Vagina (tissue), 2 donors: ENCODE data around the gene DPP4. TPM values are rescaled to one million over a fixed set of nuclear protein-coding genes. Genes with fewer than 3 reads are reported as not detected.

ENCODE experiments used
- DNase-seq, 2 donors: peaks; one replicate each; pipeline ENCODE4 v3.0.0-alpha.2; 2017; ENCODE audit errors: extremely low spot score in 2 of 2
- H3K27ac ChIP-seq: fragments of 200-600 bp; sonication (generic); one replicate; pipeline ENCODE4 v1.5.1; 2019
- H3K27me3 ChIP-seq: fragments of 200-600 bp; sonication (generic); one replicate; pipeline ENCODE4 v1.5.1; 2019
- H3K36me3 ChIP-seq, 2 donors: fragments of 200-600 bp; sonication (generic); one replicate each; pipeline ENCODE4 v1.5.1; 2017 to 2019
- H3K4me1 ChIP-seq: fragments of 200-600 bp; sonication (generic); one replicate; pipeline ENCODE4 v1.5.1; 2019
- H3K4me3 ChIP-seq, 2 donors: fragments of 200-600 bp; sonication (generic); 1 replicate in 1 of 2; 2 replicates in 1 of 2; pipeline ENCODE4 v1.5.1; 2016 to 2019
- H3K9me3 ChIP-seq: fragments of 200-600 bp; sonication (generic); one replicate; pipeline ENCODE4 v1.5.1; 2019
- POLR2A ChIP-seq, 2 donors: fragments of 450-650 bp; IDR thresholded peaks; one replicate each; pipeline ENCODE4 v1.6.1; 2017; ENCODE audit warnings: antibody characterized with exemption in 2 of 2, mild to moderate bottlenecking in 2 of 2, moderate library complexity in 2 of 2
- POLR2AphosphoS5 ChIP-seq, 2 donors: sonication (generic); formaldehyde crosslinking; IDR thresholded peaks; one replicate each; pipeline ENCODE4 v1.9.0; 2017; ENCODE audit warnings: antibody characterized with exemption in 2 of 2, mild to moderate bottlenecking in 2 of 2, low read depth in 1 of 2; ENCODE audit not compliant: insufficient read depth in 1 of 2
- intact Hi-C: fragments of 100-400 bp; cut with DNase I; formaldehyde crosslinking; loops from one replicate; pipeline ENCODE4 v1.15.1; 2023
- total RNA-seq: library from RNA; depleted of rRNA; stranded (reverse); fragments of >200 nt; gene quantifications from one replicate; pipeline ENCODE4 v1.2.3, GENCODE V29; 2016
- TF ChIP-seq, protein P1 (sequence below), 3 experiments: fragments of 450-650 bp in 2 of 3; fragments of 200-600 bp in 1 of 3; sonication (generic) in 1 of 3; IDR thresholded peaks; one replicate each; pipeline ENCODE4 v1.5.1; 2017 to 2019; ENCODE audit warnings: antibody characterized with exemption in 3 of 3, mild to moderate bottlenecking in 2 of 3, moderate library complexity in 2 of 3

Gene DPP4
- total RNA-seq, 1 donor from 2014 or later, result 15.5 TPM

DNA sequence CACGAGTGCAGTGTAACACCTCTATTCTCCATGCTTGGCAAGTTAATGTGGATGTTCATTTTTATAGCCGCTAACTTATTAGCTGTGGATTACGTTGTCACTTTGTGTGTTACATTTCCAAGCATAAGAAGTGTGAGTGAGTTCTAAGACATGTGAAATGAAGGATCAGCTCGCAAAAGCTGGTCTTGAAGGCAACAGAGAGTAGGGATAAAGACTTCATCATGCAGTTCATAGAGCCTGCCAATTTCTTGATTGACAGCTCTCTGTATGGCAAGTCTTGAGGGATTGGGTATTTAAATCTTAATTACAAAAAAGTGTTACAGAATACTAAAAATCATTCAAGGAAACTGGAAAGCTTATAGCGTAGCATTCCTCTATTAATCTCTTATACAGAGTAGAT is 25.8 kb upstream of the DPP4 start:
- no peaks in the 10 kb centered on the region for H3K4me1 ChIP-seq
- H3K27ac ChIP-seq, result no peak overlapping the region
- DNase-seq, result no peak
- H3K4me3 ChIP-seq, result no peak overlapping the region
- intact Hi-C loops, result no loop called here
- TF ChIP-seq POLR2AphosphoS5 (IDR thresholded peaks at IDR 0.05; ENCODE audit: insufficient read depth in 1 of 2, low read depth in 1 of 2) (no peak), POLR2A (IDR thresholded peaks at IDR 0.05) (no peak)
- TF ChIP-seq, protein P1, sequence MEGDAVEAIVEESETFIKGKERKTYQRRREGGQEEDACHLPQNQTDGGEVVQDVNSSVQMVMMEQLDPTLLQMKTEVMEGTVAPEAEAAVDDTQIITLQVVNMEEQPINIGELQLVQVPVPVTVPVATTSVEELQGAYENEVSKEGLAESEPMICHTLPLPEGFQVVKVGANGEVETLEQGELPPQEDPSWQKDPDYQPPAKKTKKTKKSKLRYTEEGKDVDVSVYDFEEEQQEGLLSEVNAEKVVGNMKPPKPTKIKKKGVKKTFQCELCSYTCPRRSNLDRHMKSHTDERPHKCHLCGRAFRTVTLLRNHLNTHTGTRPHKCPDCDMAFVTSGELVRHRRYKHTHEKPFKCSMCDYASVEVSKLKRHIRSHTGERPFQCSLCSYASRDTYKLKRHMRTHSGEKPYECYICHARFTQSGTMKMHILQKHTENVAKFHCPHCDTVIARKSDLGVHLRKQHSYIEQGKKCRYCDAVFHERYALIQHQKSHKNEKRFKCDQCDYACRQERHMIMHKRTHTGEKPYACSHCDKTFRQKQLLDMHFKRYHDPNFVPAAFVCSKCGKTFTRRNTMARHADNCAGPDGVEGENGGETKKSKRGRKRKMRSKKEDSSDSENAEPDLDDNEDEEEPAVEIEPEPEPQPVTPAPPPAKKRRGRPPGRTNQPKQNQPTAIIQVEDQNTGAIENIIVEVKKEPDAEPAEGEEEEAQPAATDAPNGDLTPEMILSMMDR (IDR thresholded peaks at IDR 0.05), result no peak
- no peaks in the 10 kb centered on the region for H3K36me3 ChIP-seq
- no peaks in the 10 kb centered on the region for H3K9me3 ChIP-seq
- H3K27me3 ChIP-seq, result no peaks in the 10 kb centered on the region

- no peak overlapping the region for H3K4me3 ChIP-seq
- TF ChIP-seq, protein P1 (IDR thresholded peaks at IDR 0.05), result no peak
- TF ChIP-seq POLR2AphosphoS5 (IDR thresholded peaks at IDR 0.05; ENCODE audit: insufficient read depth in 1 of 2, low read depth in 1 of 2) (no peak), POLR2A (IDR thresholded peaks at IDR 0.05) (no peak)
- no peak for DNase-seq
These were observed 18.9 kb upstream of the DPP4 start for GRCh38 chr2:162092658-162093556.

DNA sequence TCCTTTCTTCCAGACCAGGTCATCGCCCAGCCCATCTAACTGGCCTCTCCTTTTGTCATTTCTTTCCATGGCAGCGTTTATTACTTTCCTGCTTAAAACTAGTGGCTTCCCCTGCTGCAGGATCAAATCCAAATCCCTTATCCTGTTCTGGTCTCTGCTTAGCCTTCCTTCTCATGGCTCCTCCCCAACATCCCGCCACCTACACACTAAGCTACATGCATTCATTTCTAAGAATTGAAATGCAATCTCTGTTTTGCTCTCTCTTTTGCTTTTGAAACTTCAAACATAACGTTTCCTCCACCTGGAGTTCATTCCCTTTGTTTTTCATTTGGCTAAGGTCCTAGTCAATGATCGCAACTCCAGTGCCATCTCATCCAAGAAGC is 18.0 kb upstream of the DPP4 start:
- no peak for DNase-seq
- Histone ChIP-seq H3K36me3 (no peaks in the 10 kb centered on the region), H3K27ac (no peak overlapping the region)

More at GRCh38 chr2:162092658-162093556, 18.9 kb upstream of the DPP4 start:
- no peaks in the 10 kb centered on the region for H3K27me3 ChIP-seq
- H3K4me1 ChIP-seq, result peaks cover 22% of the 10 kb centered on the region
- peak overlapping the region; percentile 53 for H3K27ac ChIP-seq
- H3K9me3 ChIP-seq, result no peaks in the 10 kb centered on the region
- intact Hi-C loops, result no loop called here
- H3K36me3 ChIP-seq, result no peaks in the 10 kb centered on the region

GRCh38 chr2:162091325-162092007 is 17.5 kb upstream of the DPP4 start:
- DNase-seq, result no peak
- Histone ChIP-seq H3K27ac (no peak overlapping the region), H3K27me3 (no peaks in the 10 kb centered on the region), H3K9me3 (no peaks in the 10 kb centered on the region), H3K4me1 (peaks cover 22% of the 10 kb centered on the region), H3K4me3 (no peak overlapping the region), H3K36me3 (no peaks in the 10 kb centered on the region)
- TF ChIP-seq, protein P1 (IDR thresholded peaks at IDR 0.05), result no peak
- TF ChIP-seq POLR2A (IDR thresholded peaks at IDR 0.05) (no peak), POLR2AphosphoS5 (IDR thresholded peaks at IDR 0.05; ENCODE audit: insufficient read depth in 1 of 2, low read depth in 1 of 2) (no peak)
- intact Hi-C loops, result no loop called here

More for the DNA sequence above, 18.0 kb upstream of the DPP4 start:
- intact Hi-C loops, result no loop called here
- peaks cover 22% of the 10 kb centered on the region for H3K4me1 ChIP-seq
- TF ChIP-seq, protein P1 (IDR thresholded peaks at IDR 0.05), result no peak
- TF ChIP-seq POLR2A (IDR thresholded peaks at IDR 0.05) (no peak), POLR2AphosphoS5 (IDR thresholded peaks at IDR 0.05; ENCODE audit: insufficient read depth in 1 of 2, low read depth in 1 of 2) (no peak)
- H3K4me3 ChIP-seq, result no peak overlapping the region
- H3K9me3 ChIP-seq, result no peaks in the 10 kb centered on the region
- H3K27me3 ChIP-seq, result no peaks in the 10 kb centered on the region
